ENCODE results near the gene PJVK. TPM values are rescaled to one million over a fixed set of nuclear protein-coding genes. Genes with fewer than 3 reads are reported as not detected.
A peak's percentile ranks its signal among the peaks of the same experiment; 100 is the strongest.

Gene PJVK
- total RNA-seq, 2 experiments from 2014 or later = 3.2 to 4.6 TPM

DNA sequence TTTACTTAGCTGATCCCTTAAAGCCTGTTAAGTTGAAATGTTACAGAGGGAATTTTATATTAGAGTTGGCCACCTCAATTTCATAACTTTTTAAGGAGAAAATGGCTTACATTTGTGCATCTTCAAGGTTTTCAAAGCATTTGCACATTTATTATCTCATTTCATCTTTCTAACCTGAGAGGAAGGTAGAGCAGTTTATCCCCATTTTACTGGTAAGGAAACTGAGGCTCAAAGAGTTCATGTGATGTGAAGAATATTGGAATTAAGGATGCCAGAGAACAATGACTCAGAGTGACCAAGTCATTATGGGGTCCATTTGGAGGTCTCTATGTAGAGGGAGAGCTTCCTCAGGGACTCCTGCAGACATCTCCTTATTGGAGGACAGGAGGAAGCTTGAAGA is 35.2 kb upstream of the PJVK start:
- no peak overlapping the region for H3K4me3 Mint-ChIP-seq
- ATAC-seq = no peak

DNA sequence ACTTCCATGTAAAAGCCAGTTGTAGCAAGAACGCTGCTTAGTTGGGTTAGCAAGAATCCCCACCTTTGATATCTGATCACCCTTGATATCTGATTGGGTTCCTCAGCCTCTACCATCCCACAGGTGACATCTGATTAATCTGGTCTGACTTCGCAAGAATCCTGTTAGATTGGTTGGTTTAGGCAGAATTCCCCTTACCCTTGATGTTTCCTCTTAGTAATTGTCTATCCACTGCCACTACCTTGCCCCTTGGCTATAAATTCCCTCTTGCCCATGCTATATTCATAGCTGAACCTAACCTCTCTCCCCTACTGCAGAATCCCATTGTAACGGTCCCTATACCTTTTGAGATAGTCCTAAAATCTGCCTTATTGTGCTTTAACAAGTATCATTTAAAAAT is 33.3 kb upstream of the PJVK start:
- intact Hi-C loops (cut with micrococcal nuclease) = no loop called here

More for the DNA sequence above, 35.2 kb upstream of the PJVK start:
- intact Hi-C loops (cut with micrococcal nuclease) = loop anchor here (2.0 kb wide), 1 partner anchor 307 kb away; no protein-coding TSS in a partner anchor
- TF ChIP-seq, protein P1, sequence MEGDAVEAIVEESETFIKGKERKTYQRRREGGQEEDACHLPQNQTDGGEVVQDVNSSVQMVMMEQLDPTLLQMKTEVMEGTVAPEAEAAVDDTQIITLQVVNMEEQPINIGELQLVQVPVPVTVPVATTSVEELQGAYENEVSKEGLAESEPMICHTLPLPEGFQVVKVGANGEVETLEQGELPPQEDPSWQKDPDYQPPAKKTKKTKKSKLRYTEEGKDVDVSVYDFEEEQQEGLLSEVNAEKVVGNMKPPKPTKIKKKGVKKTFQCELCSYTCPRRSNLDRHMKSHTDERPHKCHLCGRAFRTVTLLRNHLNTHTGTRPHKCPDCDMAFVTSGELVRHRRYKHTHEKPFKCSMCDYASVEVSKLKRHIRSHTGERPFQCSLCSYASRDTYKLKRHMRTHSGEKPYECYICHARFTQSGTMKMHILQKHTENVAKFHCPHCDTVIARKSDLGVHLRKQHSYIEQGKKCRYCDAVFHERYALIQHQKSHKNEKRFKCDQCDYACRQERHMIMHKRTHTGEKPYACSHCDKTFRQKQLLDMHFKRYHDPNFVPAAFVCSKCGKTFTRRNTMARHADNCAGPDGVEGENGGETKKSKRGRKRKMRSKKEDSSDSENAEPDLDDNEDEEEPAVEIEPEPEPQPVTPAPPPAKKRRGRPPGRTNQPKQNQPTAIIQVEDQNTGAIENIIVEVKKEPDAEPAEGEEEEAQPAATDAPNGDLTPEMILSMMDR (IDR thresholded peaks at IDR 0.05) = no peak
- Mint-ChIP-seq H3K4me1 (ENCODE audit: low read depth) (peaks cover 9% of the 10 kb centered on the region), H3K27ac (no peak overlapping the region), H3K27me3 (no peaks in the 10 kb centered on the region), H3K36me3 (ENCODE audit: low read depth) (peaks cover 4% of the 10 kb centered on the region), H3K9me3 (no peaks in the 10 kb centered on the region)
- CTCF ChIA-PET = interaction anchor here (1.8 to 9.3 kb wide), 3 partner anchors 12 to 32 kb away, joined by 9 to 154 read pairs (median 53); no protein-coding TSS in a partner anchor
- POLR2A ChIA-PET = interaction anchor here (1.9 to 4.8 kb wide), 2 partner anchors 13 to 34 kb away, joined by 7 to 37 read pairs; partner anchors contain the start of genes PJVK and PRKRA
- no peak for DNase-seq

DNA sequence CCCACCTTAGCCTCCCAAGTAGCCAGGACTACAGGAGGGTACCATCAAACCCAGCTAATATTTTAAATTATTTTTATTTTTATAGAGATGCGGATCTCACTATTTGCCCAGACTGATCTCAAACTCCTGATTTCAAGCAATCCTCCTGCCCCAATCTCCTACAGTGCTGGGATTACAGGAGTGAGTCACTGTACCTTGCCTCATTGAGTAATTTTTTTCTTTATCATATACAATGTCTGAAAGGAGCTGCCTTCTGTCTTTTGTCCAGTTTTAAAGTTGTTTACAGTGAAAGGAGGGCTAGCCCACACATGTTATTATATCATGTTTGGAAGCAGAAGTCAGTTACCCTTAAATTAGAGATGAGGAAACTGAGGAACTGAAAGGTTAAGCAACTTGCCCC is 32.8 kb upstream of the PJVK start:
- DNase-seq = no peak
- no peak overlapping the region for H3K27ac Mint-ChIP-seq
- H3K36me3 Mint-ChIP-seq (ENCODE audit: low read depth) = peaks cover 13% of the 10 kb centered on the region
- TF ChIP-seq, protein P1 (IDR thresholded peaks at IDR 0.05) = no peak
- ChIA-PET CTCF (interaction anchor here (1.0 to 9.3 kb wide), 9 partner anchors 13 to 308 kb away, joined by 3 to 154 read pairs (median 4); partner anchors contain the start of gene PRKRA), POLR2A (interaction anchor here (0.6 to 0.7 kb wide), 2 partner anchors 13 to 211 kb away, joined by 3 read pairs; no protein-coding TSS in a partner anchor)
- peaks cover 9% of the 10 kb centered on the region for H3K4me1 Mint-ChIP-seq (ENCODE audit: low read depth)
- no peak for ATAC-seq
- intact Hi-C loops (cut with micrococcal nuclease) = no loop called here
- H3K27me3 Mint-ChIP-seq = no peaks in the 10 kb centered on the region
- H3K9me3 Mint-ChIP-seq = no peaks in the 10 kb centered on the region
- no peak overlapping the region for H3K4me3 Mint-ChIP-seq

More for the DNA sequence above, 33.3 kb upstream of the PJVK start:
- TF ChIP-seq, protein P1 (IDR thresholded peaks at IDR 0.05) = no peak
- Mint-ChIP-seq H3K27ac (no peak overlapping the region), H3K36me3 (ENCODE audit: low read depth) (peaks cover 12% of the 10 kb centered on the region), H3K4me3 (no peak overlapping the region), H3K4me1 (ENCODE audit: low read depth) (peaks cover 9% of the 10 kb centered on the region), H3K9me3 (no peaks in the 10 kb centered on the region), H3K27me3 (no peaks in the 10 kb centered on the region)
- DNase-seq (no peak), ATAC-seq (no peak)
- ChIA-PET POLR2A (no interaction called here), CTCF (interaction anchor here (1.9 to 9.3 kb wide), 3 partner anchors 23 to 307 kb away, joined by 4 to 154 read pairs (median 7); partner anchors contain the start of gene PRKRA)

DNA sequence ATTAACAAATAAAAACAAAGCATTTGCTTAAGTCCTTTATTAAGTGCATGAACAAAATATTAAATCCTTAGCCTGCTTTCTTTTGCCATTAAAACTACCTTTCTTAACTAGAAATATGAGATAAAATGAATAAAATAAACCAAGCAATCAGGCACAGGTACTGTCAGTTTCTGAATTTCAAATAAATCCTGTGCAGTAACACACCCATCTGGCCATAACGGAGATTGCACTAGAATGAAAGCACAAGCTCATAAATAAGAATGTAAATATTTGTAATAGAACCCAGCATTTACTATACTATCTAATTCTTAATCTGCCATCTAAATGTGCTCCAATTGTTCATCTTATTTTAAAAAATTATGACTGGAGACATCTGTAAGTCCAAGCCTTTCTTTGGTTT is 32.1 kb upstream of the PJVK start:
- Mint-ChIP-seq H3K27ac (no peak overlapping the region), H3K9me3 (no peaks in the 10 kb centered on the region), H3K36me3 (ENCODE audit: low read depth) (peaks cover 18% of the 10 kb centered on the region), H3K4me3 (no peak overlapping the region), H3K4me1 (ENCODE audit: low read depth) (peaks cover 9% of the 10 kb centered on the region), H3K27me3 (no peaks in the 10 kb centered on the region)
- ChIA-PET CTCF (interaction anchor here (1.0 to 9.3 kb wide), 11 partner anchors 13 to 309 kb away, joined by 3 to 154 read pairs (median 4); partner anchors contain the start of genes PRKRA and RBM45), POLR2A (interaction anchor here (0.6 to 0.7 kb wide), 2 partner anchors 14 to 210 kb away, joined by 3 read pairs; no protein-coding TSS in a partner anchor)
- intact Hi-C loops (cut with micrococcal nuclease) = no loop called here
- DNase-seq = no peak
- TF ChIP-seq, protein P1 (IDR thresholded peaks at IDR 0.05) = no peak
- ATAC-seq = no peak

DNA sequence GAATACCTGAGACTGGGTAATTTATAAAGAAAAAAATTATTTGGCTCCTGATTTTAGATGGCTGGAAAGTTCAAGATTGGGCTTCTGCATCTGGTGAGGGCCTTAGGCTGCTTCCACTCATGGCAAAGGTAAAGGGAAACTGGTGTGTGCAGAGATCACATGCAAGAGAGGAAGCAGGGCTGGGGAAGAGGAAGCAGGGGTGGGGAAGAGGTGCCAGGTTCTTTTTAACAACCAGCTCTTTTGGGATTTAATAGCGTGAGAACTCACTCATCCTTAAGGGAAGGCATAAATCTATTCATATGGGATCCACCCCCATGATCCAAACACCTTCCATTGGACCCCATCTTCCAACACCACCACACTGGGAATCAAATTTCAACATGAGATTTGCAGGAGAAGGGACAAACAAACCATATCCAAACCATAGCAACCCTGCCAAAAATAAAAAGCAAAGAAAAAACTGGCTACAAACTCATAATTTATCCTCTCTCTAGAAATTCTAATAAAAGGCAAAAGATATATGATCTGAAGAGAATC is 30.6 kb upstream of the PJVK start:
- ChIA-PET POLR2A (interaction anchor here (0.6 kb wide), 1 partner anchor 1157 kb away, joined by 3 read pairs; no protein-coding TSS in a partner anchor), CTCF (interaction anchor here (0.8 to 9.3 kb wide), 2 partner anchors 23 to 25 kb away, joined by 4 to 154 read pairs; no protein-coding TSS in a partner anchor)
- no peak overlapping the region for H3K4me3 Mint-ChIP-seq
- H3K36me3 Mint-ChIP-seq (ENCODE audit: low read depth) = peaks cover 29% of the 10 kb centered on the region
- intact Hi-C loops (cut with micrococcal nuclease) = no loop called here
- DNase-seq (no peak), ATAC-seq (no peak)
- peak overlapping the region; percentile 26 for H3K27ac Mint-ChIP-seq
- H3K27me3 Mint-ChIP-seq = no peaks in the 10 kb centered on the region
- TF ChIP-seq, protein P1 (IDR thresholded peaks at IDR 0.05) = no peak
- peaks cover 4% of the 10 kb centered on the region for H3K4me1 Mint-ChIP-seq (ENCODE audit: low read depth)
- H3K9me3 Mint-ChIP-seq = peaks cover 6% of the 10 kb centered on the region

Data from activated CD8-positive, alpha-beta T cell treated with anti-CD3 and anti-CD28 coated beads for 36 hours (primary cell).